K562 (cell line): Measurements from ENCODE around the gene LRGUK. TPM values are rescaled to one million over a fixed set of nuclear protein-coding genes. Genes with fewer than 3 reads are reported as not detected.

Experiments
- ATF3 ChIP-seq, 2 experiments: fragments of 450-650 bp in 1 of 2; sonication (generic) in 1 of 2; formaldehyde crosslinking in 1 of 2; IDR thresholded peaks in 1 of 2; conservative IDR thresholded peaks in 1 of 2; 2 replicates each; pipeline versions ENCODE4 v1.6.1 to v1.8.1; 2016 to 2023; ENCODE audit warnings: mild to moderate bottlenecking in 2 of 2, moderate library complexity in 2 of 2, inconsistent platforms in 1 of 2, missing genetic modification reagents in 1 of 2
- CBX3 ChIP-seq, 2 experiments: IDR thresholded peaks; 1 replicate in 1 of 2; 2 replicates in 1 of 2; pipeline ENCODE4 v1.6.1; 2012; ENCODE audit warnings: inconsistent platforms in 2 of 2, low read length in 2 of 2, borderline replicate concordance in 1 of 2, control low read depth in 1 of 2
- CREB1 ChIP-seq, 2 experiments: sonication (generic) in 1 of 2; formaldehyde crosslinking in 1 of 2; IDR thresholded peaks; 2 replicates each; pipeline versions ENCODE4 v1.6.1 to v1.8.0; 2012 to 2022; ENCODE audit warnings: inconsistent platforms in 1 of 2, mild to moderate bottlenecking in 1 of 2, missing genetic modification reagents in 1 of 2, moderate library complexity in 1 of 2
- CREBBP ChIP-seq: IDR thresholded peaks from one replicate; pipeline ENCODE4 v1.6.1; 2012; ENCODE audit warnings: low read depth, mild to moderate bottlenecking, control low read depth, inconsistent platforms, low read length
- E2F5 ChIP-seq: sonication (generic); formaldehyde crosslinking; IDR thresholded peaks from 2 replicates; pipeline ENCODE4 v1.8.0; 2022; ENCODE audit warnings: mild to moderate bottlenecking, missing genetic modification reagents
- EP400 ChIP-seq: fragments of 450-650 bp; IDR thresholded peaks from 2 replicates; pipeline ENCODE4 v1.6.1; 2017; ENCODE audit warnings: antibody characterized with exemption, mild to moderate bottlenecking, moderate library complexity
- ETV6 ChIP-seq, 3 experiments: fragments of 150-350 bp in 1 of 3; sonication (generic) in 1 of 3; formaldehyde crosslinking in 1 of 3; IDR thresholded peaks; 2 replicates each; pipeline versions ENCODE4 v1.6.1 to v1.8.0; 2014 to 2022; ENCODE audit warnings: borderline replicate concordance in 2 of 3, low read depth in 2 of 3, antibody characterized with exemption in 1 of 3, low read length in 1 of 3, mild to moderate bottlenecking in 1 of 3, missing genetic modification reagents in 1 of 3
- JUND ChIP-seq, 2 experiments: IDR thresholded peaks; 2 replicates in 1 of 2; 3 replicates in 1 of 2; pipeline ENCODE4 v1.6.1; 2011; ENCODE audit warnings: borderline replicate concordance in 2 of 2, low read depth in 2 of 2, low read length in 2 of 2, improper control_type of control experiment in 1 of 2, missing biosample characterization in 1 of 2, missing genetic modification characterization in 1 of 2, missing genetic modification reagents in 1 of 2
- LEF1 ChIP-seq: fragments of 450-650 bp; IDR thresholded peaks from 2 replicates; pipeline ENCODE4 v1.6.1; 2016; ENCODE audit warnings: mild to moderate bottlenecking
- NBN ChIP-seq: fragments of 450-650 bp; IDR thresholded peaks from 2 replicates; pipeline ENCODE4 v1.6.1; 2016; ENCODE audit warnings: low read depth, mild to moderate bottlenecking
- NFIC ChIP-seq: fragments of 450-650 bp; IDR thresholded peaks from 2 replicates; pipeline ENCODE4 v1.6.1; 2017; ENCODE audit warnings: mild to moderate bottlenecking, inconsistent platforms
- NRF1 ChIP-seq, 2 experiments: fragments of 450-650 bp; IDR thresholded peaks in 1 of 2; conservative IDR thresholded peaks in 1 of 2; 2 replicates each; pipeline ENCODE4 v1.6.1; 2014; ENCODE audit warnings: mild to moderate bottlenecking in 2 of 2
- SP1 ChIP-seq: sonication (generic); formaldehyde crosslinking; IDR thresholded peaks from 2 replicates; pipeline ENCODE4 v1.8.1; 2022; ENCODE audit warnings: mild to moderate bottlenecking, missing genetic modification reagents
- SRSF1 ChIP-seq: fragments of 200-400 bp; formaldehyde crosslinking; IDR thresholded peaks from 2 replicates; pipeline ENCODE4 v1.6.1; 2017; ENCODE audit warnings: mild to moderate bottlenecking, low read depth, low read length, moderate library complexity
- STAT5A ChIP-seq: IDR thresholded peaks from 2 replicates; pipeline ENCODE4 v1.6.1; 2012; ENCODE audit warnings: low read length, inconsistent platforms, borderline replicate concordance
- SUPT5H ChIP-seq: fragments of 450-650 bp; IDR thresholded peaks from 2 replicates; pipeline ENCODE4 v1.6.1; 2016
- TRIM24 ChIP-seq, 2 experiments: fragments of 450-650 bp; IDR thresholded peaks; 2 replicates each; pipeline ENCODE4 v1.6.1; 2016
- ZNF639 ChIP-seq, 2 experiments: fragments of 200-800 bp in 1 of 2; sonication (Bioruptor generic) in 1 of 2; sonication (generic) in 1 of 2; formaldehyde crosslinking in 1 of 2; IDR thresholded peaks in 1 of 2; conservative IDR thresholded peaks in 1 of 2; 2 replicates each; pipeline versions ENCODE4 v1.5.0 to v1.6.1; 2016 to 2020; ENCODE audit warnings: missing compliant biosample characterization in 1 of 2, missing genetic modification characterization in 1 of 2, missing genetic modification reagents in 1 of 2
- polyA plus RNA-seq, 8 experiments: library from polyadenylated mRNA; depleted of rRNA in 4 of 8; stranded (reverse) in 5 of 8; unstranded in 3 of 8; fragments of >200 nt; fragmentation: Nextera tagmentation in 2 of 8; fragmentation: Illumina TruSeq in 1 of 8; extraction: Ambion mirVana in 2 of 8; extraction: Trizol in 1 of 8; gene quantifications; 2 replicates each; pipeline versions ENCODE4 v1.2.1 to v1.2.3, GENCODE V29; 2011 to 2014; ENCODE audit warnings: inconsistent platforms in 1 of 8, missing spikeins in 1 of 8
- total RNA-seq, 7 experiments: library from RNA; depleted of rRNA in 6 of 7; stranded (reverse); fragments of >200 nt in 6 of 7; fragmentation: Illumina TruSeq in 2 of 7; extraction: Trizol in 2 of 7; gene quantifications; 2 replicates each; pipeline versions ENCODE4 v1.2.1 to v1.2.3, GENCODE V29; 2011 to 2021; ENCODE audit warnings: low replicate concordance in 1 of 7
- TF ChIP-seq, protein P1 (sequence below): IDR thresholded peaks from 2 replicates; pipeline ENCODE4 v1.6.1; 2014; ENCODE audit warnings: antibody characterized with exemption

The LRGUK gene
- total and polyA plus RNA-seq, 9 of the 15 experiments (the other 6 are each of a cell fraction or from before 2014, with no cell fraction given) = 0.04 to 0.33 (median 0.18) TPM

- TF ChIP-seq CBX3 (IDR thresholded peaks at IDR 0.05; ENCODE audit: borderline replicate concordance in 1 of 2, low read length in 2 of 2) = peak in 1 of 2 experiments; percentile 59; a peak in 1 of 3 replicates
- TF ChIP-seq JUND (IDR thresholded peaks at IDR 0.05; ENCODE audit: borderline replicate concordance, low read depth, low read length) = peak; percentile 48
- TF ChIP-seq JUND (tag; IDR thresholded peaks at IDR 0.05; ENCODE audit: borderline replicate concordance, low read depth, low read length) = no peak; the same call in 2 of the 3 replicates
- peak in 1 of 2 experiments; percentile 37; a peak in 1 of 4 replicates for TF ChIP-seq NRF1 (conservative IDR thresholded peaks at IDR 0.05 in 1 of 2, IDR thresholded peaks at IDR 0.05 in 1 of 2)
- no peak for TF ChIP-seq SP1 (CRISPR knock-in tag)
- TF ChIP-seq CREBBP = no peak
- TF ChIP-seq ZNF639 (CRISPR knock-in tag; conservative IDR thresholded peaks at IDR 0.05 in 1 of 2, IDR thresholded peaks at IDR 0.05 in 1 of 2) = peak in 1 of 2 experiments; percentile 31; a peak in 1 of 4 replicates
- TF ChIP-seq, protein P1, sequence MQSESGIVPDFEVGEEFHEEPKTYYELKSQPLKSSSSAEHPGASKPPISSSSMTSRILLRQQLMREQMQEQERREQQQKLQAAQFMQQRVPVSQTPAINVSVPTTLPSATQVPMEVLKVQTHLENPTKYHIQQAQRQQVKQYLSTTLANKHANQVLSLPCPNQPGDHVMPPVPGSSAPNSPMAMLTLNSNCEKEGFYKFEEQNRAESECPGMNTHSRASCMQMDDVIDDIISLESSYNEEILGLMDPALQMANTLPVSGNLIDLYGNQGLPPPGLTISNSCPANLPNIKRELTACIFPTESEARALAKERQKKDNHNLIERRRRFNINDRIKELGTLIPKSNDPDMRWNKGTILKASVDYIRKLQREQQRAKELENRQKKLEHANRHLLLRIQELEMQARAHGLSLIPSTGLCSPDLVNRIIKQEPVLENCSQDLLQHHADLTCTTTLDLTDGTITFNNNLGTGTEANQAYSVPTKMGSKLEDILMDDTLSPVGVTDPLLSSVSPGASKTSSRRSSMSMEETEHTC = 0 out of 2 replicates have a peak, but pooled peaks have one; percentile 13
- peak; percentile 62; the same call in 1 of the 2 replicates for TF ChIP-seq LEF1
- peak in 1 of 2 experiments; percentile 58; a peak in 1 of 4 replicates for TF ChIP-seq ETV6 (IDR thresholded peaks at IDR 0.05; ENCODE audit: borderline replicate concordance in 1 of 2, low read depth in 2 of 2, low read length in 1 of 2)
- TF ChIP-seq ETV6 (CRISPR knock-in tag; IDR thresholded peaks at IDR 0.05; ENCODE audit: borderline replicate concordance) = no peak
- TF ChIP-seq NBN = peak; percentile 79
- no peak for TF ChIP-seq EP400
- no peak for TF ChIP-seq ATF3 (IDR thresholded peaks at IDR 0.05)
- TF ChIP-seq ATF3 (CRISPR knock-in tag; conservative IDR thresholded peaks at IDR 0.05) = no peak
- no peak for TF ChIP-seq SRSF1
- TF ChIP-seq NFIC = peak; percentile 86
- peak; percentile 59 for TF ChIP-seq SUPT5H
- TF ChIP-seq STAT5A = peak; percentile 66
- TF ChIP-seq CREB1 (IDR thresholded peaks at IDR 0.05) = peak; percentile 37; the same call in 1 of the 2 replicates
- no peak for TF ChIP-seq CREB1 (CRISPR knock-in tag; IDR thresholded peaks at IDR 0.05)
- TF ChIP-seq TRIM24 (IDR thresholded peaks at IDR 0.05) = peak; percentile 88 to 89
- 0 out of 2 replicates have a peak, but pooled peaks have one; percentile 20 for TF ChIP-seq E2F5 (CRISPR knock-in tag)
Measured at GRCh38 chr7:134209322-134210015, 82.3 kb downstream of the LRGUK start (continued).
